Fibroblast of gingiva (primary cell): ENCODE data around the gene PRSS57.
"Not testable (repeated sequence)": the region's sequence is repeated elsewhere in the genome, so short reads cannot be mapped to it uniquely, and the experiment has no call there.

ENCODE experiments used
- DNase-seq: peaks from one replicate; pipeline ENCODE4 v3.0.0-alpha.2; 2011; ENCODE audit warnings: low read depth

The PRSS57 gene

DNA sequence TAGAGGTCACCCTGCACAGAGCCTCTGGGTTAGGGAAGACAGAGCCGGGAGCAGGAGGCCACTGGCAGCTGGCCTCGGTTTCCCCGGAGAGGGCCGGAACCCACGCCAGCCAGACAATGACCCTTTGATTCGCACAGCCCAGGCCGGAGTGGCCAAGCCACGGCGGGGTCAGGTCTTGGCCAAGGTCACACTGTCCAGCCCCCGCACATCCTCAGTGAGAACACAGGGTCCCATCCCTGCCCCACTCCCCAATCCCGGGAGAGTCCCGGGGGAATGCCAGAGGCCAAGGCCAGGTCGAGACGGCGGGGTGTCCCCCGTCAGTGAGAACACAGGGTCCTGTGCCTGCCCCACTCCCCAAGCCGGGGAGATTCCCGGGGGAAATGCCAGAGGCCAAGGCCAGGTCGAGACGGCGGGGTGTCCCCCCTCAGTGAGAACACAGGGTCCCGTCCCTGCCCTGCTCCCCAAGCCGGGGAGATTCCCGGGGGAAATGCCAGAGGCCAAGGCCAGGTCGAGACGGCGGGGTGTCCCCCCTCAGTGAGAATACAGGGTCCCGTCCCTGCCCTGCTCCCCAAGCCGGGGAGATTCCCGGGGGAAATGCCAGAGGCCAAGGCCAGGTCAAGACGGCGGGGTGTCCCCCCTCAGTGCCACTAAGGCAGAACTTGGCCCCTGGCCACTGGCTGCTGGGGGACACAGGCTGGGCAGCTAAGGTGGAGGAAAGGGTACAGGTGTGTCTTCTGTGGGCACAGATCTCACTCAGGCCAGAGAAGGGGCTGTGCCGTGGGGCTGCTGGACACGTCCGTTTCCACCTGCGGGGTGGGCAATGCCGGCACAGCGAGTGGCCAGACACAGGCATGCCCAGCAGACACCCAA, 20.7 kb downstream of the PRSS57 start:
- no peak for DNase-seq

DNA sequence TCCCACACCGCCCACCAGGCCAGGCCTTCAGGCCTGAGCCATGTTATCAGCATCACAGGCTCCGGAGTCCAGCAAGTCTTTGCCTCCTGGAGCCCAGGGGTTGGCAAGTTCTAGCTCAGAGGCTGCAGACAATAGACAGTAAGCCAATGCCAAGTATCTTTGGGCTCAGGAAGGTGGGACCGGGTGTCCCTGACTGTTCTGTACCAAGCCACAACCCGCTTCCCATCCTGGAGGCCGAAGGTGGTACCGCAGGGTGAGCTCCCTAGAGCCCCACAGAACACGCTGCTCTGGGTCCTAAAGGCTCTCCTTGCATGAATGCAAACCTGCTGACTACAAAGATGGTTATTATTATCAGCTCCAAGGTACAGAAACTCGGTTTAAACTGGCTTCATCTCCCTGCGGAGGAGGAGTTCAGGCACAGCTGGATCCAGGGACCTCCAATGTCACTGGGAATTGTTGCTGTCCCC, 24.6 kb downstream of the PRSS57 start:
- DNase-seq: no peak

DNA sequence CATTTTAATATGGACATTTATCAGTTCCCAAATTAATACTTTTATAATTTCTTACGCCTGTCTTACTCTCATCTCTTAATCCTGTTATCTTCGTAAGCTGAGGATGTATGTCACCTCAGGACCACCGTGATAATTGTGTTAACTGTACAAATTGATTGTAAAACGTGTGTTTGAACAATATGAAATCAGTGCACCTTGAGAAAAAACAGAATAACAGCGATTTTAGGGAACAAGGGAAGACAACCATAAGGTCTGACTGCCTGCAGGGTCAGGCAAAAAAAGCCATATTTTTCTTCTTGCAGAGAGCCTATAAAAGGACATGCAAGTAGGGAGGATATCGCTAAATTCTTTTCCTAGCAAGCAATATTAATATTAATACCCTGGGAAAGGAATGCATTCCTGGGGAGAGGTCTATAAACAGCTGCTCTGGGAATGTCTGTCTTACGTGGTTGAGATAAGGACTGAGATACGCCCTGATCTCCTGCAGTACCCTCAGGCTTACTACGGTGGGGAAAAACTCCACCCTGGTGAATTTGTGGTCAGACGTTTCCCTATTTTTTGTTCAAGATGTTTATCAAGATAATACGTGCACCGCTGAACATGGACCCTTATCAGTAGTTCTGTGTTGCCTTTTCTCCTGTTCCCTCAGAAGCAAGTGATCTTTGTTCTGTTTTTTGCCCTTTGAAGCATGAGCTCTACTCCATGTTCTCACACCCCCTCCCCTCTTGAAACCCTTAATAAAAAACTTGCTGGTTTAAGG, 26.4 kb downstream of the PRSS57 start:
- DNase-seq: not testable (repeated sequence)

DNA sequence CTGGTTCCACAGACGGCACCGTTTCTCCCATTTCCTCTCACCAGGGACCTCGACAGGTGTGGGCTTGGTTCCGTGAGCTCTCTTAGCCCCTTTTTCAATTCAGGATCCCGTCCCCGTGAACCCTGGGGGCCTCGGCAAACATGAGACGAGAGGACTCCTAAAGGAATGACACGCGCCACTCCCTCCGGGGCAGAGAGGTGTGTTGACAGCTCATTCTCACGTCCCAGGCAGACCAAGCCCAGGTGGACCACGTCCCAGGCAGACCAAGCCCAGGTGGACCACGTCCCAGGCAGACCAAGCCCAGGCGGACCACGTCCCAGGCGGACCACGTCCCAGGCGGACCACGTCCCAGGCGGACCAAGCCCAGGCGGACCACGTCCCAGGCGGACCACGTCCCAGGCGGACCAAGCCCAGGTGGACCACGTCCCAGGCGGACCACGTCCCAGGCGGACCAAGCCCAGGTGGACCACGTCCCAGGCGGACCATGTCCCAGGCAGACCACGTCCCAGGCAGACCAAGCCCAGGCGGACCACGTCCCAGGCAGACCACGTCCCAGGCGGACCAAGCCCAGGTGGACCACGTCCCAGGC, 28.2 kb downstream of the PRSS57 start:
- DNase-seq: not testable (repeated sequence)

DNA sequence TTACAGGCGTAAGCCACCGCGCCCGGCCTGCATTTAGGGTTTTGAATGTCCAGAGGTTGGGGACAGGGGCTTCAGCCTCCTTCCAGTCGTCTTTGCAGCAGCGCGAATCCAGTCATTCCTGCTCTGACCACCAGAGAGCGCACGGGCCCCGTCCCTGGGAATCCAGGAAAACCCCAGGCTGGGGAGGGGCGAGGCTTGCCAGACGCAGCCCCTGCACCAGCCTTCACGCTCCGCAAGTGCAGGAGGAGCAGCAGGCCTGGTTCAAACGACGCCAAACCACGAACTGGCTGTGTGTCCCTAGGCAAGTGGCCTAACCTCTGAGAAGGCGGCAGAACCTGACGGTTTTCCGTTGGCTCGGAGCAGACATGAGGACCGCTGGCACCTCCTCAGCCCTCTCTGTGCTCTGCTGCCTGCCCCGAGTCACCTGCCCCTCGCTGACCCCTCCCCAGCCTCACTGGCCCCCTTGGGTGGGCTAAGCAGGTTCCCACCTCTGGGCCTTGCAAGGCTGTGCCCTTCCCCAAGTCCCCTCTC, 30.3 kb downstream of the PRSS57 start:
- peak; percentile 60 for DNase-seq

DNA sequence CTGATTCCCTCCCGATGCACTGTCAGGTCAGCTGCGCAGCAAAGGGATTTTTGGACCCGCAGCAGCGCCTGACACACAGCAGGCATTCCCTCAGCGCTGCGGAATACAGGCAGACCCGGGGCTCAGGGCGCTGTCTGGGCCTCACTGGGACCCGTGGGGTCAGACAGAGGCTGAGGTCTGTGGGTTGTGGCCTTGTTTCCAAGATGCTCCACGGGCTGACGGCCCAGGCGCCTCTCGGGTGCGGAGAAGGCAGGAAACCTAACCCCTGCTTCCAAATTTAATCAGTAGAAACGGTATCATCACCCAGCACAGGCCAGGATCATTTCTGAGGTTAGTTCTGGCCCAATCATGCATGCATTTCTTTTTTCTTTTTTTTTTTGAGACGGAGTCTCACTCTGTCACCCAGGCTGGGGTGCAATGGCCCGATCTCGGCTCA, 31.6 kb downstream of the PRSS57 start:
- DNase-seq: no peak

DNA sequence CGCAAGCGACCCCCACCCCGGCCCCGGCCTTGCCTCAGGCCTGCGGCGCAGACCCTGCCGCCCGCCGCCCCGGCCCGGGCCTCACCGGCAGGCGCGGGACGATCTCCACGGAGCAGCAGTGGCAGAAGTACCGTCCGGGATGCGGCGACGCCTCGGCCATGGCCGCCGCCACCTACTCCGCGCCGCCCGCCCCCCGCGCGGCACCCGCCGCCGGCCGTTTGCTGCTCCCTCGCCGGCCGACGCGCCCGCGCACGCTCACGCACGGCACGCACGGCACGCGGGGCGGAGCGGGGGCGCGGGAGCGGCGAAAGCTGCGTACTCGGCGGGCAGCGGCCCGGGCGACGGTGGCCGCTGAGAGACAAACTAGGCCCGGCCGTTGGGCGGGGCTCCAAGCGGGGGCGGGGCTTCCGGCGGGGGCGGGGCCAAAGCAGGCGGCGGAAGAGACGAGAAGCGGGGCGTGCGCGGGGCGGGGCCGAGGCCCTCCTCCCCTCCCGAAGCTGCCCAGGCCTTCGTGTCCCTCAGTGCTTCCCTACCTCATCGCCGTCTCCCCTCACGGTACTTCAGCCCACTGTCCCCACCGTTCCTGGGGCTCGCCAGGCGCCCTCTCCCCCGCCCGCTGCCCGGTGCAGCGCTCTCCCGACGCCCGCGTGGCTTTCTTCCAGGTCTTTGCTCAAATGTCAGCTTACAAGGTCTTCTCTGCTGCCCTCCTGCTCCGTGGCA, 32.1 kb downstream of the PRSS57 start, which contains the start of gene RNF126:
TSS of gene RNF126 (minus strand) at position 253 of the 720 bp plus-strand sequence. CDS start at position 160, 93 bp downstream.
- peak; percentile 92 for DNase-seq

DNA sequence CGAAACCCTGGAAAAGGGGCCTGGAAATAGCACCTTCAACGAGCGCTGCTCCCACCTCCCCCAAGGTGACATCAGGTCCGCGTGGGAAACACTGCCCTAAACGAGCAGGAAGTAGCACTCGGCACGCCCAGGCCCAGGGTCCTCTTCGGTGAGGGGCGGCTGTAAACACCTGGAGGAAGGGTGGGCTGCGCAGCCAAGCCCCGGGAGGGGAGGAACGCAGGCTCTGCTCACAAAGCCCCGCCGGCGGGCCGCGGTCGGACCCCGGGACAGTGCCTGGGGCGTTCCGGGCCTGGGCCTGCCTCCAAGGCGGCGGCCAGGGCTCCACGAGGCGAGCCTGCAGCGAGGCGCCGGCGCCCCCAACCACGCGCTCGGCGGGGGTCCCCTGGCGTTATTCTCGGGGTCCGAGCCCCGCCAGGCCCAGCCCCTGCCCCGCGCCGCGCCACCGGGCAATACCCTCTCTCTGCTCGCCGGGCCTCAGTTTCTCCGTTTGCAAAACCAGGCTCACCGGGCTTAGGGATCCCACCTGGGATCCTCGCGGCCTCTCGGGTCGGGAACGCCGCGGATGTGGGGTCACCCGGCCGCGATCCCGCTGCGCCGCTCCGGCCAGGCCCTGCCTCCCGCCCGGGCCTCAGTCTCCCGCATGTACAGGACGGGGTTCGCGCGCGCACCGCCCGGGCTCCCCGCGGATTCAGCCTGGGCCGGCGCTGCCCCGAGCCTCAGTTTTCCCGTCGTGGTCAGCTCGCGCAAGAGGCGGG, 32.9 kb downstream of the PRSS57 start:
- DNase-seq: no peak

DNA sequence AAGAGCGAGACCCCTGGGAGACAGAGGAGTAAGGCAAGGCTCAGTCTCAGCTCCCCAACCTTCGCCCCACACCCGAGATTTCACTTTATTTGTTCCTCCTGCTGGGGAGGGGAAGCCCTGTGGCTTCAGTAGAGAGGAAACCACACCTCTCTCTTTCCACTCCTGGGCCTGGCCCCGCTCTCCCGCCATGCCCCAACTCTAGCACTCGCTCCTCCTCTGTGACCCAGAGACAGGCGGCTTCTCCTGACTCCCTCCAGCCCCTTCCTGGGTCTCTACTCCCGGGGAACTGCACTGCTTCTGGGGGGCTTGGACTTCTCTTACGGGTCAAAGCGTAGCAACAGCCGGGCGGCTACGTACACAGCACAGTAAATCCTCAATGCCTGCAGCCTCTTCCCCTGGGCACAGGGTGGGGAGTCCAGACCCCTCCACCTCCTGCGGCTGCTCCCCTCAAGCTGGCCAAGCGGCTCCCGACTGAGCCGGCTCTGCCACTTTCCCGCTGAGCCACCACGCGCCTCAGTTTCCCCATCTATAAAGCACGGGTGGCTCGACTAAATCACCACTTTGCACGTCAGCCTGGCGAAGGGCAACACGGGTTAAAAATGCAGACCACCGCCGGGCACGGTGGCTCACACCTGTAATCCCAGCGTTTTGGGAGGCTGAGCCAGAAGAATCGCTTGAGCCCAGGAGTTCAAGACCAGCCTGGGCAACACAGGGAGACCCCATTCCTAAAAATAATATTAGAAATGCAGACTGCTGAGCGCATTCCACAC, 33.6 kb downstream of the PRSS57 start:
- no peak for DNase-seq

DNA sequence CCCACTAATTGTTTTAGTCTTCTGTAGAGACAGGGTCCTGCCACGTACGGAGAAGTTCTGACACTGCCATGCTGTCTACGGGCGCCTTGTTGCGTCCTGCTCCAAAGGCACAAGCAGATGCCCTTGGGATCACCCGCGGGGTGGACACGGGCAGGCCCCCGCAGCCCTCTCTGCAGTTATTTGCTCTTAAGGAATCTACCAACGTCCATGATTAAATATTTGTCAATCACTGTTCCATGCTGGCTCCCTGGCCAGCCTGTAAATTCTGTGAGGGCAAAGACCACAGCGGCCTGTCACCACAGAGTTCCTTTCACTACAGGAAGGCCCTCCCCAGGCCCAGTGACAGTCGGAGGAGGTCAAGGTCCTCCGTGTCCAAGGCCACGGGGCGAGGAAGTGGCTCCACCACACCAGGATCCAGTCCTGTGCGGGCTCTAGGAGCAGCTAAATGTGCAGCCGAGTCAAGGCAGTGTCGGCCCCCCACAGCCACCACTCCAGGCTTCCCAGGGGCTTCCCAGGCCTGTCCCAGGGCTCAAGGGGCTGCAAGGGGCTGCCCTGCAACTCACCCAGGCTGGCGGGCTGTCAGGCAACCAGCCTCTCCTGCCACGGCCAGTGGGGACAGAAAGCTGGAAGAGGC, 34.3 kb downstream of the PRSS57 start:
- DNase-seq: no peak

DNA sequence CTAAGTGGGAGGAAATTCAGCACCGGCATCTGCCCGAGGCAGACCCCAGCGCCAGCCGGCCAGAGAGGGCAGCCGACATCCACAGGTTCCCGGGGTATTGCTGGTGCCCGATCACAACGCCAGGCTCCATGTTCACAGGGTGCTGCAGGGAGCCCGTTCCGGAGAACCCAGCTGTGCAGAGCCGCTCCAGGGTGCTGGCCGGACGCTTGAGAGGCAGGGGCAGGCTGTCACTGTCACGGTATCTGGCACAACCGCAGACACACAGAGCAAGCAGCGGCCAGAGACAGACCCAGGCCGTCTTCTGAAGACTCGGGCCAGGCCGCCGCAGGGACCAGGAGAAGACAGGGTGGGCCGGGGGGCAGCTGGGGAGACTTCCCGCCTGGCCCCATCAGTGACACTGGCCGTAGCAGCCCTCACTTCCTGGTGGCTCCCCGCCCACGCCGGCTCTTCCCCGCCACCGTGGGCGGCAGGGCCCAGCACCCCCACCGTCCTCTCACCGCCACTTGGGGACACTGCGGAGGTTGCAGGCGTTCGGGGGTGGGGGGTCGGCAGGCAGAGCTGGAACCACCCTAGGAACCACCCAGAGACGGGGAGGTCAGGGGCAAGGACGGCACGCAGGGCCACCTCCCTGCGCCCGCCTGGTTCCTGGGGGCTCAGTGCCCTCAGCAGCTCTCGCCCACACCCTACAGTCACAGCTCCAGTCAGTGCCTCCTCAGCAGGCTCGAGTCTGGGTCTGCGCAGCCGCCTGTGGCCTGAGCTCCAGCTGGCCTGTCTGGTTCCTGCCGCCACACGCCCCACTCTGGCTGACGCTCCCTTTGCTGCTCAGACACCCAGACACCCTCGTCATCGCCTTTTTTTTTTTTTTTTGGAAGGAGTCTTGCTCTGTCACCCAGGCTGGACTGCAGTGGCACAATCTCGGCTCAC, 36.1 kb downstream of the PRSS57 start:
- DNase-seq: no peak

DNA sequence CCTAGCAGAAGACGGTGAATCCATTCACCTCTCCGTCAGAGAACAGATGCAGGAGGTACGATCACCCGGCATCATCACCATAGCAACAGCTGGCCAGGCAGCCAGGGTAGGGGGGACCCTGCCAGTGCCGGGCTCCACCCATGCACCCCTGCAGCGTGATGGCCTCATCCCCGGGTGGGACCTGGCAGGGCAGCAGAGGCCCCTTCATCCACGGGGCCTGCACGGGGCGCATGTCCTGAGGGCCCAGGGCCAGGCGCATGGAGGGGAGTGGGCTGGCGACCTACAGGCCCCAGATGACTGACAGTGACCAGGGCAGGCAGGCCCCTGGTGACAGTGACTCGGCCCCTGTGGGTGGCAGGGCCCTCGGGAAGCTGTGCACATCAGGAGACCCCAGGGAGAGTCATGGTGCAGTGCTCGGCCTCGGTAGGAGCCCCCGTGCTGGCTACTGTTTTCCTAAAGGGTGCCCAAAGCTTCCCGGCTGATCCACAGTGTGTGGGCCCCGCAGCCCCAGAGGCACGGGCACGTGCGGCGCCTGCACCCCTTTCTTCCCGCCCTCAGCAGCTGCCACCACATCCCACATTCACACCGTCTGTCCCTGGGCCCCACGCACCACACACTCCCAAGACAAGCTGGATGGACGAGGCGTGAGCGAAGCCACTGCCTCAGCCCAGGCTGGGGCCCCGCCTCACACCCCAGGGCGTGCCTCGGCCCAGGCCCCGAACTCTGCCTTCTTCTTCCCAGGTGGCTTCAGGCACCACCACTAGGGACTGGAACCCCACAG, 37.0 kb downstream of the PRSS57 start:
- DNase-seq: no peak

DNA sequence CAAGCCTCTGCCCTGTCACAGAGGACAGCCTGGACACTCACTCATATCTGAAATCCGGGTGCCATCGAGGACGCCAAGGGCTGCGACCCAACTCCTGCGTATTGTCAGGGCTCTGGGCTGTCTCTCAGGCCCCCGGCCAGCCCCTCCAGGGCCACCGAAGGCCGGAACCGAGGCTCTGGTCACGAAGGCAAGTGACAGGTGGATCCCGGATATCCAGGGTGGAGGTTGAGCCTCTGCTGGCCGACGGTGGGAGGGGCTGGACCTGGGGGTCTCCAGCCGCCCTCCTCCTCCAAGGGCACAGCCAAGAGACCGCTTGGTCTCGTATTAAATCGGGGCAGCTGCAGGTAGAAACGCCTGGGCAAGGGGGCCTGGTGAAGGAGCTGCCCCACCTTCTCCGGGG, 37.6 kb downstream of the PRSS57 start:
- DNase-seq: no peak

DNA sequence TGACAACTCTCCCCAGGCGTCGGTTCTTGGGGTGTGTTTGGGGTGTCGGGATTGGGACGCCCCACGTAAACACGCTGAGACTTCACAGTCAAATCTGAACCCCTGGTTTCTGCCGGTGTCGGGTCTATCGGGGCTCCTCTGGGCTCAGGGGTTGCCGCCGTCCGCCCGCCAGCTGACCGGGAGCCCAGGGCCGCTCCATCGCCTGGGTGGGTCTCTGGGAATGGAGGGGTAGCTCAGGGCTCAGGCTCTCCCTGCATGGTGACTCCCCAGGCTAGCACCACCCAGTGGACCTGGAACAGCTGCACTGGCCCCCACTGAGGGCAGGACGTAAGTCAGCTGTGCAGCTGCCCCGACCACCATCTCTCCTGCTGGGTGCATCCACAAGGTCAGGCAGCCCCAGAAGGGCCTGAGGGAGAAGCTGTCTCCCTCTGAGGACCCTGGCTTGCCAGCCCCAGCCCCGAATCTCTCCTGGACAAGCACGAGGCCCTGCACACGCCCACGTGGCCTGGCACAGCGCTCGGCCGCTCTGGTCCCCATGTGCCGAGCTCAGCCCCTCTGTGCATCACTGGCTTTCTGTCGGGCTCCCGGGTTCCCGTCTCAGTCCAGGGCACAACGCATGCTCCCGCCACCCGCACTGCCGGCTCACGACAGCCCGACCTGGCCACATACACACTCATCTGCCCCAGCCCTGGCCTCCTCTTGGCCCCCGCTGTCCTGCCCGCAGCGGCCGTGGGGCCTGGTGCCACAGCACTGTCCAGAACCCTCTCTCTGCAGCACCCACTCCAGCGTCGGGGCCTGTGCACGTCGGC, 38.3 kb downstream of the PRSS57 start:
- DNase-seq: no peak

DNA sequence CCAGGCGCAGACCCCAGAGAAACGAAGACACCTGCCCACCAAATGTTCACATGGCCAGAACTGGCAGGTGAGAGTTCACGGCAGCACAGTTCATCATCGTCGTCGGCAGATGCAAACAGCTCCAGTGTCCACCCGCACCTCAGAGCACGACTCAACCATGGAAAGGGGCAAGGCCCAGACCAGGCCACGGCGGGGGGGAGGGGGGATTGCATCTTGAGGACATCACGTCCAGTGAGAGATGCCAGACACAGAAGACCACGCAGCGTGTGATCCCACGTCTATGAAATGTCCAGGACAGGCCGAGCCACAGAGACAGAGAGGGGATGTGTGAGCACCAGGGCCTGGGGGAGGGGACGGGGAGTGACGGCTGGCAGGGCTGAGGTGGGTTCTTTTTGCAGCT, 39.6 kb downstream of the PRSS57 start:
- DNase-seq: no peak

DNA sequence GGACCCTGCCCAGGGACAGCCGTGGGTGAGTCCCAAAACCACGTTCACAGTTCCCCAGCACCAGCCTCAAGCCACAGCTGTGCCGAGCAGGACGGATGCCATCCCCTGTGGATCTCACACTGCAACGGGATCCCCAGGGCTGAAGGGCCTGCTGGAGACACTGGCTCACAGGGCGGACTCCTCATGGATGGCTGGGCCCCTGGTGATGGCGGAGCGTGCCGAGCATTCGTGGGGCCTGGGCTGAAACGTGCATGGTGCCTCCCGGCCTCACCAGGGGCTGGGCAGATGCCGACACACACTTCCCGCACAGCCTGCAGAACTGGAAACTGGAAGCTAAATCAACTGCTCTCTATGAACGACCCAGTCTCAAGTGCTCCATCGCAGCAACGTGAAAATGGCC, 41.8 kb downstream of the PRSS57 start:
- DNase-seq: no peak
